Loucy (cell line): ENCODE results near the gene LYZL6.

Source experiments
- H2AFZ ChIP-seq: fragments of 200-600 bp; sonication (generic); 2 replicates; pipeline ENCODE4 v1.6.0; 2016; ENCODE audit warnings: antibody characterized with exemption, mild to moderate bottlenecking, low read length, moderate library complexity
- H3F3A ChIP-seq: fragments of 200-600 bp; 2 replicates; pipeline ENCODE4 v1.6.0; 2016; ENCODE audit warnings: antibody characterized with exemption, low read depth, mild to moderate bottlenecking
- H3K27me3 ChIP-seq: fragments of 200-600 bp; sonication (generic); 2 replicates; pipeline ENCODE4 v1.6.1; 2014; ENCODE audit warnings: low read length, mild to moderate bottlenecking; ENCODE audit not compliant: insufficient read depth, poor library complexity, severe bottlenecking
- H3K36me3 ChIP-seq: fragments of 200-600 bp; sonication (generic); 2 replicates; pipeline ENCODE4 v1.6.1; 2016; ENCODE audit warnings: low read length; ENCODE audit not compliant: insufficient read depth
- H3K4me1 ChIP-seq: fragments of 200-600 bp; sonication (generic); 2 replicates; pipeline ENCODE4 v1.5.1; 2014; ENCODE audit warnings: low read length, mild to moderate bottlenecking; ENCODE audit not compliant: insufficient read depth, poor library complexity, severe bottlenecking
- H3K4me2 ChIP-seq: fragments of 200-600 bp; sonication (generic); 2 replicates; pipeline ENCODE4 v1.6.0; 2014; ENCODE audit warnings: antibody characterized with exemption, low read length, low read depth, mild to moderate bottlenecking; ENCODE audit not compliant: poor library complexity, severe bottlenecking
- H3K4me3 ChIP-seq: fragments of 200-600 bp; sonication (generic); 2 replicates; pipeline ENCODE4 v1.5.1; 2014; ENCODE audit warnings: low read length, mild to moderate bottlenecking, mixed read lengths; ENCODE audit not compliant: poor library complexity, severe bottlenecking
- H3K79me2 ChIP-seq: fragments of 200-600 bp; sonication (generic); 2 replicates; pipeline ENCODE4 v1.6.1; 2014; ENCODE audit warnings: low read length; ENCODE audit not compliant: insufficient read depth
- H3K9ac ChIP-seq: fragments of 200-600 bp; sonication (generic); 2 replicates; pipeline ENCODE4 v1.6.0; 2014; ENCODE audit warnings: mild to moderate bottlenecking, low read depth, low read length, moderate library complexity; ENCODE audit not compliant: poor library complexity, severe bottlenecking
- H3K9me2 ChIP-seq: fragments of 200-600 bp; sonication (generic); replicated peaks from 2 replicates; pipeline ENCODE4 v1.6.1; 2016; ENCODE audit warnings: low read depth, low read length, mixed read lengths
- H3K9me3 ChIP-seq: fragments of 200-600 bp; sonication (generic); 2 replicates; pipeline ENCODE4 v1.6.1; 2014; ENCODE audit warnings: mild to moderate bottlenecking, antibody characterized with exemption, low read length, low read depth; ENCODE audit not compliant: insufficient read depth
- H4K20me1 ChIP-seq: fragments of 200-600 bp; sonication (generic); 2 replicates; pipeline ENCODE4 v1.6.0; 2014; ENCODE audit warnings: antibody characterized with exemption, low read length, mild to moderate bottlenecking; ENCODE audit not compliant: insufficient read depth, poor library complexity, severe bottlenecking
- EZH2phosphoT487 ChIP-seq: fragments of 200-600 bp; IDR thresholded peaks from 2 replicates; pipeline ENCODE4 v1.6.1; 2018; ENCODE audit warnings: antibody characterized with exemption, mild to moderate bottlenecking, moderate library complexity, borderline replicate concordance
- TF ChIP-seq, protein P1 (sequence below): fragments of 200-600 bp; sonication (generic); conservative IDR thresholded peaks from 2 replicates; pipeline ENCODE4 v1.5.1; 2014; ENCODE audit warnings: mild to moderate bottlenecking, antibody characterized with exemption, low read length

LYZL6 gene

DNA sequence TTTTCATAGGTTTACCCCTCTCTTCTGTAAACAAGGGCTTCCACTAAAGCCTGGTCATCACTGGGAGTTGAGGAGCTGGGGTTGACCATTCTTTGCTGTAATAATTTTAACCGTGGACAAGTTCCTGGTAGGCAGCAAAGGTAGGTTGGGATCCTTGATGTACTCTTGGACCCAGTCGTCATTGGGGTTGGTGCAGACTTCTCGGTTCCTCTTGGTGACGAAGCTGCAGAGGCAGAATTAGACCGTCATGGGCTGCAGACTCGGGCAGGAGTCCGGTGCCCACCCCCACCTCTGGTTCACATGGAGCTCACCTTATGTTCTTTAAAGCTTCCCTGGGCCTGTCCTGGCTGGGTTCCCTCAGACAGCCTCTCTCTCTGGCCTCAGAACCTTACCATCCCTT lies 34.0 kb upstream of the LYZL6 start:
- Histone ChIP-seq H3K9me2 (no peaks in the 10 kb centered on the region), H4K20me1 (no peaks in the 10 kb centered on the region), H3K79me2 (no peaks in the 10 kb centered on the region), H3K4me2 (no peak overlapping the region), H3K36me3 (no peaks in the 10 kb centered on the region), H3K9ac (no peak overlapping the region), H3K4me1 (no peaks in the 10 kb centered on the region), H3K27me3 (no peaks in the 10 kb centered on the region), H2AFZ (no peak overlapping the region), H3K4me3 (no peak overlapping the region), H3F3A (no peaks in the 10 kb centered on the region), H3K9me3 (no peaks in the 10 kb centered on the region)
- TF ChIP-seq EZH2phosphoT487: no peak
- TF ChIP-seq, protein P1, sequence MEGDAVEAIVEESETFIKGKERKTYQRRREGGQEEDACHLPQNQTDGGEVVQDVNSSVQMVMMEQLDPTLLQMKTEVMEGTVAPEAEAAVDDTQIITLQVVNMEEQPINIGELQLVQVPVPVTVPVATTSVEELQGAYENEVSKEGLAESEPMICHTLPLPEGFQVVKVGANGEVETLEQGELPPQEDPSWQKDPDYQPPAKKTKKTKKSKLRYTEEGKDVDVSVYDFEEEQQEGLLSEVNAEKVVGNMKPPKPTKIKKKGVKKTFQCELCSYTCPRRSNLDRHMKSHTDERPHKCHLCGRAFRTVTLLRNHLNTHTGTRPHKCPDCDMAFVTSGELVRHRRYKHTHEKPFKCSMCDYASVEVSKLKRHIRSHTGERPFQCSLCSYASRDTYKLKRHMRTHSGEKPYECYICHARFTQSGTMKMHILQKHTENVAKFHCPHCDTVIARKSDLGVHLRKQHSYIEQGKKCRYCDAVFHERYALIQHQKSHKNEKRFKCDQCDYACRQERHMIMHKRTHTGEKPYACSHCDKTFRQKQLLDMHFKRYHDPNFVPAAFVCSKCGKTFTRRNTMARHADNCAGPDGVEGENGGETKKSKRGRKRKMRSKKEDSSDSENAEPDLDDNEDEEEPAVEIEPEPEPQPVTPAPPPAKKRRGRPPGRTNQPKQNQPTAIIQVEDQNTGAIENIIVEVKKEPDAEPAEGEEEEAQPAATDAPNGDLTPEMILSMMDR: no peak

DNA sequence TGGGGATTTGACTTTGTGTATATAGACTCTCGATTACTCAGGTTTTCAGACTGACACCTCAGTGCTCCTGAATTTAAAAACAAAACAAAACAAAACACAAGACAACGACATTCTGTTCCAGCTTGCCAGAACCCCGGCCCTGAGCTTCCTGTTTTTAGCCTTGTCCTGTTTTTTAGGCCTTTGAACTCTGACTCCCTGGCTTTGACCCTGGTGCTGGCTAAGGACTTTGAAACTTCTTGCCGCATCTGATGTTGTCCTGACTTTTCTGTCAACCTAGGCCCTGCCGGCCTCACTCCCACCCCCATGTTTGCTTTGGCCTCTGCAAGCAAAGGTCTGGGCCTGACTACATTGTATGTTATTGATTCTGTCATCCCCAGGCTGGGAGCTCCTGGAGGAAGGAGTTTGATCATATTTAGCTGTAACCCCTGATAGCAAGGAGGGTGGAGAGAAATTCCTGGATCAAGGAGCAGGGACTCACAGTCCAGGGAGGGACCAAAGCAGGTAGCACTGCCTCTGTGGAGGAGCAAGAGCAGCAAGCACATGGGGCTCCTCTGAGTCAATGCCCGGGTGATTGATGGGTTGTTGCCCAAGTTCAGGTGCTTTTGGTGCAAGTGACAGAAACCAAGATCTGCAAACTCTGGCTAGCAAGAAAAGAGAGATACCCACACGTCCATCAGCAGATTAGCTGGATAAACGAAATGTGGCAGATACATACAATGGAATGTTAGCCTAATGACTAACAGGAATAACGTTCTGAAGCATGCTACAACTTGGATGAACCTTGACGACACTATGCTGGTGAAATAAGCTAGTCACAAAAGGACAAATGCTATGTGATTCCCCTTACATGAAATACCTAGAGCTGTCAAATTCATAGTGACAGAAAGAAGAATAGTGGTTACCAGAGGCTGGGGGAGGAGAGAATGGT lies 30.1 kb upstream of the LYZL6 start:
- no peak overlapping the region for H3K4me3 ChIP-seq
- no peak overlapping the region for H2AFZ ChIP-seq
- no peak overlapping the region for H3K9ac ChIP-seq
- H3K4me1 ChIP-seq: no peaks in the 10 kb centered on the region
- H3K79me2 ChIP-seq: no peaks in the 10 kb centered on the region
- no peaks in the 10 kb centered on the region for H3K36me3 ChIP-seq
- TF ChIP-seq EZH2phosphoT487: no peak
- H3K27me3 ChIP-seq: no peaks in the 10 kb centered on the region
- H3K9me3 ChIP-seq: no peaks in the 10 kb centered on the region
- no peak overlapping the region for H3K4me2 ChIP-seq
- no peaks in the 10 kb centered on the region for H3K9me2 ChIP-seq
- no peaks in the 10 kb centered on the region for H4K20me1 ChIP-seq
- H3F3A ChIP-seq: no peaks in the 10 kb centered on the region

DNA sequence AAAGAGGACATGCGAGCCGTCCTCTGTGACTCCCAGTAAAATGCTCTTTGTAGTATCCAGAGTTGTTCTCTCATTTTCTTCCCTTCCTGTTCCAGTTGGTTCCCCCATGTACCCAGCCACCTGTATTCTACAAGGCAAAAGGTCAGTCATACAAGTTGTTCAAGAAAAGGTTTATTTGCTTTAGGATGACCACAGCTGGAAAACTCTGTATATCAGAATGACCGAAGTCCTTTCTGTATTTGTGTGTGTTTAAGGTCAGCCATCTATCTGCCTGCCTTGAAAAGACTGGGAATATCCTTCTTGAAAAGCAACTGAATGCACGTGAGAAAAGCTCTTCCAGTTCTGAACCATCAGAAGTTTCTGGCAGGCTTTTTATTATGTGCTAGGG lies 29.4 kb upstream of the LYZL6 start:
- Histone ChIP-seq H3K4me2 (no peak overlapping the region), H4K20me1 (no peaks in the 10 kb centered on the region), H3F3A (no peaks in the 10 kb centered on the region), H3K4me1 (no peaks in the 10 kb centered on the region), H2AFZ (no peak overlapping the region), H3K4me3 (no peak overlapping the region), H3K36me3 (no peaks in the 10 kb centered on the region), H3K9me2 (no peaks in the 10 kb centered on the region), H3K27me3 (no peaks in the 10 kb centered on the region), H3K79me2 (no peaks in the 10 kb centered on the region), H3K9me3 (no peaks in the 10 kb centered on the region), H3K9ac (no peak overlapping the region)
- TF ChIP-seq, protein P1: no peak
- no peak for TF ChIP-seq EZH2phosphoT487

DNA sequence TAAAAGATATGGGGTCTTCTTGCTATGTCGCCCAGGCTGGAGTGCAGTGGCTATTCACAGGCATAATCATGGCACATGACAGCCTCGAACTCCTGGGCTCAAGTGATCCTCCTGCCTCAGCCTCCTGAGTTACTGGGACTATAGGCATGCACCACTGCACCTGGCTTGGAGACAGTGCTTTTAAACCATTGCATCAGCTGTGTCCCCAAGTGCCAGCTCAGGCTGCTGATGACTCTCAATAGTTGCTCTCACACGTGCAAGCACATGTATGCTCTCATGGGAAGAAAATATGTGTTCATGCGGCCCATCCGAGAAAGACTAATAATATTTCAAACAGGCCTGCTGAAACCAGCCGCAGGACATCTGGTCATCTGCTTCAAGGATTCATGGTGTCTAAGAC lies 29.0 kb upstream of the LYZL6 start:
- H3K79me2 ChIP-seq: no peaks in the 10 kb centered on the region
- H3K36me3 ChIP-seq: no peaks in the 10 kb centered on the region
- no peaks in the 10 kb centered on the region for H3K9me2 ChIP-seq
- no peaks in the 10 kb centered on the region for H3K27me3 ChIP-seq
- no peaks in the 10 kb centered on the region for H4K20me1 ChIP-seq
- no peak overlapping the region for H3K9ac ChIP-seq
- no peaks in the 10 kb centered on the region for H3F3A ChIP-seq
- H3K4me1 ChIP-seq: no peaks in the 10 kb centered on the region
- H3K4me2 ChIP-seq: no peak overlapping the region
- TF ChIP-seq, protein P1: no peak
- TF ChIP-seq EZH2phosphoT487: no peak
- no peak overlapping the region for H2AFZ ChIP-seq
- H3K9me3 ChIP-seq: no peaks in the 10 kb centered on the region
- H3K4me3 ChIP-seq: no peak overlapping the region
